SK-N-SH (cell line): ENCODE data around the gene MYO15A. TPM values are rescaled to one million over a fixed set of nuclear protein-coding genes. Genes with fewer than 3 reads are reported as not detected.

Experiments used
- CTCF ChIA-PET: fragments of 300-600, 350-600 bp; formaldehyde crosslinking; extraction: SDS; loops from one replicate; lab custom pipeline; 2021; lab: Yijun Ruan, JAX
- POLR2A ChIA-PET: fragments of 350-600 bp; sonication (Branson Sonifier 250); formaldehyde crosslinking; extraction: SDS; loops from one replicate; lab custom pipeline; 2020; ENCODE audit warnings: antibody characterized with exemption, inconsistent platforms; lab: Yijun Ruan, JAX
- DNase-seq: peaks from one replicate; pipeline ENCODE4 v3.0.0; 2012
- H2AFZ ChIP-seq: fragments of 200-600 bp; sonication (generic); 2 replicates; pipeline ENCODE4 v1.8.1; 2016; ENCODE audit warnings: antibody characterized with exemption, mild to moderate bottlenecking, low read depth
- H3F3A ChIP-seq: fragments of 200-600 bp; sonication (generic); replicated peaks from 2 replicates; pipeline ENCODE3; 2016; ENCODE audit warnings: antibody characterized with exemption, mild to moderate bottlenecking; ENCODE audit not compliant: insufficient read depth
- H3K27ac ChIP-seq, 2 experiments: fragments of 200-500 bp in 1 of 2; fragments of 200-600 bp in 1 of 2; sonication (Bioruptor generic) in 1 of 2; sonication (generic), shearing (Covaris generic) in 1 of 2; 2 replicates each; pipeline versions ENCODE4 v1.5.1 to v1.6.1; 2014 to 2016; ENCODE audit warnings: low read depth in 2 of 2, inconsistent platforms in 1 of 2, low read length in 1 of 2, mild to moderate bottlenecking in 1 of 2, mixed read lengths in 1 of 2
- H3K27me3 ChIP-seq: fragments of 200-600 bp; sonication (generic), shearing (Covaris generic); 2 replicates; pipeline ENCODE4 v1.6.1; 2016; ENCODE audit warnings: mixed run types; ENCODE audit not compliant: insufficient read depth
- H3K36me3 ChIP-seq, 2 experiments: fragments of 200-500 bp in 1 of 2; fragments of 200-600 bp in 1 of 2; sonication (Bioruptor generic) in 1 of 2; sonication (generic) in 1 of 2; replicated peaks in 1 of 2; 2 replicates each; pipeline versions ENCODE3 to v1.5.1; 2014 to 2016; ENCODE audit warnings: low read length in 1 of 2, mild to moderate bottlenecking in 1 of 2; ENCODE audit not compliant: insufficient read depth in 2 of 2, control insufficient read depth in 1 of 2
- H3K4me1 ChIP-seq, 2 experiments: fragments of 200-500 bp in 1 of 2; fragments of 200-600 bp in 1 of 2; sonication (Bioruptor generic) in 1 of 2; sonication (generic), shearing (Covaris generic) in 1 of 2; 2 replicates each; pipeline versions ENCODE4 v1.5.1 to v1.6.1; 2014 to 2016; ENCODE audit warnings: low read depth in 1 of 2, low read length in 1 of 2, mixed run types in 1 of 2; ENCODE audit not compliant: insufficient read depth in 2 of 2, control insufficient read depth in 1 of 2
- H3K4me2 ChIP-seq: fragments of 200-600 bp; sonication (generic), shearing (Covaris generic); 2 replicates; pipeline ENCODE4 v1.6.1; 2017; ENCODE audit warnings: mixed run types
- H3K4me3 ChIP-seq, 2 experiments: fragments of 200-500 bp in 1 of 2; fragments of 200-600 bp in 1 of 2; sonication (Bioruptor generic) in 1 of 2; sonication (generic), shearing (Covaris generic) in 1 of 2; 2 replicates each; pipeline versions ENCODE4 v1.5.1 to v1.8.1; 2014 to 2016; ENCODE audit warnings: low read depth in 2 of 2, inconsistent platforms in 1 of 2, low read length in 1 of 2, mild to moderate bottlenecking in 1 of 2, mixed read lengths in 1 of 2, moderate library complexity in 1 of 2
- H3K79me2 ChIP-seq: fragments of 200-600 bp; sonication (generic); 2 replicates; pipeline ENCODE4 v1.8.1; 2017; ENCODE audit warnings: mild to moderate bottlenecking; ENCODE audit not compliant: insufficient read depth
- H3K9ac ChIP-seq: fragments of 200-600 bp; sonication (generic); 2 replicates; pipeline ENCODE4 v1.6.1; 2017; ENCODE audit warnings: mixed run types
- H3K9me2 ChIP-seq: fragments of 200-600 bp; sonication (generic); 2 replicates; pipeline ENCODE4 v1.6.1; 2017; ENCODE audit warnings: mixed run types
- H3K9me3 ChIP-seq: fragments of 200-600 bp; sonication (generic); 2 replicates; pipeline ENCODE4 v1.6.1; 2017; ENCODE audit warnings: mixed run types, mild to moderate bottlenecking, moderate library complexity
- H4K20me1 ChIP-seq: fragments of 200-600 bp; sonication (generic); 2 replicates; pipeline ENCODE4 v1.6.1; 2017; ENCODE audit warnings: mild to moderate bottlenecking, mixed run types; ENCODE audit not compliant: insufficient read depth
- CHD2 ChIP-seq: fragments of 150-350 bp; IDR thresholded peaks from 2 replicates; pipeline ENCODE4 v1.6.1; 2018; ENCODE audit warnings: low read length; ENCODE audit not compliant: partially characterized antibody
- CTCF ChIP-seq: fragments of 200-600 bp; sonication (generic); IDR thresholded peaks from 2 replicates; pipeline ENCODE4 v1.6.1; 2017; ENCODE audit warnings: antibody characterized with exemption, mild to moderate bottlenecking, moderate library complexity
- EP300 ChIP-seq, 2 experiments: IDR thresholded peaks; 2 replicates each; pipeline versions ENCODE4 v1.4.0 to v1.6.1; 2012; ENCODE audit warnings: borderline replicate concordance in 1 of 2, low read depth in 1 of 2, low read length in 1 of 2
- EZH2phosphoT487 ChIP-seq: fragments of 200-600 bp; sonication (generic); IDR thresholded peaks from 2 replicates; pipeline ENCODE4 v1.6.1; 2017; ENCODE audit warnings: low read depth, mixed run types, mild to moderate bottlenecking, antibody characterized with exemption, moderate library complexity, borderline replicate concordance
- FOSL2 ChIP-seq: IDR thresholded peaks from 2 replicates; pipeline ENCODE4 v1.4.0; 2012; ENCODE audit warnings: low read depth, mild to moderate bottlenecking, moderate library complexity, borderline replicate concordance
- FOXJ3 ChIP-seq: sonication (generic); formaldehyde crosslinking; IDR thresholded peaks from 2 replicates; pipeline ENCODE4 v1.5.1; 2020; ENCODE audit warnings: mild to moderate bottlenecking, missing genetic modification reagents
- FOXM1 ChIP-seq: IDR thresholded peaks from 2 replicates; pipeline ENCODE4 v1.4.0; 2012; ENCODE audit warnings: low read depth, mild to moderate bottlenecking
- GABPA ChIP-seq: IDR thresholded peaks from 2 replicates; pipeline ENCODE4 v1.4.0; 2012; ENCODE audit warnings: low read depth, mild to moderate bottlenecking
- MAX ChIP-seq: IDR thresholded peaks from 2 replicates; pipeline ENCODE4 v1.4.0; 2012; ENCODE audit warnings: low read depth
- MEF2A ChIP-seq: IDR thresholded peaks from 2 replicates; pipeline ENCODE4 v1.4.0; 2012; ENCODE audit warnings: low read depth, borderline replicate concordance
- NRF1 ChIP-seq: IDR thresholded peaks from 2 replicates; pipeline ENCODE4 v1.6.1; 2012; ENCODE audit warnings: low read depth, mild to moderate bottlenecking, low read length
- PBX3 ChIP-seq: IDR thresholded peaks from 2 replicates; pipeline ENCODE4; 2012
- POLR2AphosphoS5 ChIP-seq: IDR thresholded peaks from 2 replicates; pipeline ENCODE4 v1.6.1; 2012; ENCODE audit warnings: low read depth, low read length
- RAD21 ChIP-seq: IDR thresholded peaks from 2 replicates; pipeline ENCODE4 v1.6.1; 2012; ENCODE audit warnings: mild to moderate bottlenecking, low read length
- RCOR1 ChIP-seq: fragments of 150-350 bp; IDR thresholded peaks from 2 replicates; pipeline ENCODE4 v1.6.1; 2017; ENCODE audit warnings: antibody characterized with exemption, low read length
- REST ChIP-seq: IDR thresholded peaks from 2 replicates; pipeline ENCODE4 v1.6.1; 2012; ENCODE audit warnings: mild to moderate bottlenecking, low read depth, low read length, moderate library complexity
- RFX5 ChIP-seq: IDR thresholded peaks from 2 replicates; pipeline ENCODE4 v1.6.1; 2012; ENCODE audit warnings: mild to moderate bottlenecking, improper control_type of control experiment, low read length
- RXRA ChIP-seq: IDR thresholded peaks from 2 replicates; pipeline ENCODE4 v1.4.0; 2012; ENCODE audit warnings: low read depth, mild to moderate bottlenecking, borderline replicate concordance
- SIN3A ChIP-seq: IDR thresholded peaks from 2 replicates; pipeline ENCODE4 v1.6.1; 2012; ENCODE audit warnings: low read depth, mild to moderate bottlenecking, low read length, moderate library complexity, borderline replicate concordance
- TCF12 ChIP-seq: IDR thresholded peaks from 2 replicates; pipeline ENCODE4 v1.4.0; 2012
- TEAD4 ChIP-seq: IDR thresholded peaks from 2 replicates; pipeline ENCODE4 v1.4.0; 2012; ENCODE audit warnings: mild to moderate bottlenecking, borderline replicate concordance; ENCODE audit not compliant: insufficient read depth
- USF1 ChIP-seq: IDR thresholded peaks from 2 replicates; pipeline ENCODE4 v1.4.0; 2012; ENCODE audit warnings: low read depth, borderline replicate concordance
- USF2 ChIP-seq: fragments of 150-350 bp; IDR thresholded peaks from 2 replicates; pipeline ENCODE4 v1.6.1; 2017; ENCODE audit warnings: antibody characterized with exemption, low read length, low read depth, borderline replicate concordance
- WGBS: methylation state at CpG from one replicate; pipeline ENCODE4 v1.1.6; 2017; ENCODE audit warnings: low lambda C conversion rate; 5-methylcytosine and 5-hydroxymethylcytosine counted together
- polyA plus RNA-seq, 3 experiments: library from polyadenylated mRNA; depleted of rRNA; stranded (reverse); fragments of >200 nt; gene quantifications; 2 replicates each; pipeline ENCODE4 v1.2.3, GENCODE V29; 2012

The MYO15A gene
- polyA plus RNA-seq, 1 of the 3 experiments (the other 2 are of a cell fraction): 0.43 TPM

GRCh38 chr17:18087610-18088491 lies 20.7 kb upstream of the MYO15A start, which contains the start of gene DRG2:
Gene DRG2 (plus strand): TSS chr17:18087948. CDS start chr17:18088024, 76 bp downstream.
- H3K9me3 ChIP-seq: no peaks in the 10 kb centered on the region
- H3K36me3 ChIP-seq: peaks cover 3 to 8% of the 10 kb centered on the region in 2 experiments
- H3K9me2 ChIP-seq: no peaks in the 10 kb centered on the region
- H2AFZ ChIP-seq: peak within 1 kb of the TSS; percentile 99
- no peaks in the 10 kb centered on the region for H3F3A ChIP-seq
- H3K4me1 ChIP-seq: peaks cover 0 to 7% of the 10 kb centered on the region in 2 experiments; a peak in 1 of 4 replicates
- ChIA-PET POLR2A (no interaction called here), CTCF (interaction anchor here (1.0 to 1.2 kb wide), 2 partner anchors 52 to 166 kb away, joined by 3 read pairs; no protein-coding TSS in a partner anchor)
- H3K79me2 ChIP-seq: peaks cover 23% of the 10 kb centered on the region
- H3K4me3 ChIP-seq: peak within 1 kb of the TSS; percentile 78 to 96
- DNase-seq: peak; percentile 94
- H3K27me3 ChIP-seq: no peaks in the 10 kb centered on the region
- peak within 1 kb of the TSS; percentile 93 for H3K4me2 ChIP-seq
- 3% methylated on average over 27 of the region's 52 CpGs for WGBS
- peak within 1 kb of the TSS; percentile 82 for H3K9ac ChIP-seq
- H4K20me1 ChIP-seq: no peaks in the 10 kb centered on the region
- peak within 1 kb of the TSS; percentile 51 to 68 for H3K27ac ChIP-seq
- TF ChIP-seq FOSL2 (peak; percentile 26; the same call in 1 of the 2 replicates), TCF12 (peak; percentile 40; the same call in 1 of the 2 replicates), NRF1 (no peak), MEF2A (no peak), RFX5 (no peak), PBX3 (peak; percentile 49), REST (peak; percentile 67), MAX (peak; percentile 95), EZH2phosphoT487 (no peak), RCOR1 (0 out of 2 replicates have a peak, but pooled peaks have one; percentile 69), USF2 (no peak), RXRA (no peak; the same call in 1 of the 2 replicates), RAD21 (no peak), SIN3A (peak; percentile 96; the same call in 1 of the 2 replicates), USF1 (peak; percentile 68), FOXJ3 (CRISPR knock-in tag) (peak; percentile 19), TEAD4 (0 out of 2 replicates have a peak, but pooled peaks have one; percentile 32), POLR2AphosphoS5 (peak; percentile 76), EP300 (IDR thresholded peaks at IDR 0.05; ENCODE audit: borderline replicate concordance in 1 of 2, low read depth in 1 of 2, low read length in 1 of 2) (peak in 1 of 2 experiments; percentile 61; a peak in 1 of 4 replicates), CHD2 (peak; percentile 92), GABPA (peak; percentile 93), CTCF (no peak; the same call in 1 of the 2 replicates), FOXM1 (no peak)
